HTR-8/SVneo (cell line): Measurements from ENCODE around the gene ZNF837.

Source experiments
- DNase-seq: peaks from one replicate; pipeline ENCODE4 v3.0.0; 2011; ENCODE audit warnings: low spot score, mixed read lengths; ENCODE audit not compliant: insufficient read length
- FAIRE-seq: peaks from 2 replicates; lab custom pipeline; 2011; peaks lifted over from hg19 to GRCh38; lab: Jason Lieb, UNC

Gene ZNF837

GRCh38 chr19:58326501-58326913 lies 54.3 kb downstream of the ZNF837 start:
- DNase-seq (no peak), FAIRE-seq (no peak)

DNA sequence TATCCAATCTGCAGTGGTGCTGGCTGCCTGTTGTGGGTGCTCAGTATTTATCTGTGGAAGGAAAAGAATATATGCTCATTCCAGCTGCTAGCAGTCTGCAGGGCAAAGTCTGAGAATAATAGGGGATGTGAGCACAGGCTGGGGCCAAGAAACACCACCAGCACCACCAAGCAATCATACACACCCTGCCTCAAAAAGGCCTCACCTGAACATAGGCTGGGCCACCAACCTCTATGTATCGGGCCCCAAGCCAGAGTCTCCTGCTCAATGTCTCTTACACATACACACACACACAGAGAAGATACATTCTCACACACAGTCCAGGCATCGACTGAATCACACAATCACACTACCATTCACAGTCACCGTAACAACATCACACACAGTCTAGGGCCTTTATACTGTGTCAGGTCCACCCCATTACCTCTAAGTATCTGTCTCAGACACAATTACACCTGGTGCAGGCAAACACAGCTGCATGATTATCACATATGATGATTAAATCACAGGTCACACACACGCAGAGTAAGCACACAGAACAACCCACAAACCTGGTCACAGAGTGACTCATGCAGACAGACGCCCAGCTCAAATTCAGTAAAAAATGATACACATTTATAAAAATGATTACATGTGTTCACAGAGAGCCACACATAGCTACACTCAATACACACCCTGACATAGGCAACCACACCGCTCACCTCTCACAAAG lies 55.4 kb downstream of the ZNF837 start:
- FAIRE-seq (no peak), DNase-seq (no peak)

GRCh38 chr19:58319241-58319640 lies 61.6 kb downstream of the ZNF837 start:
- no peak for DNase-seq
- FAIRE-seq: peak; percentile 38

DNA sequence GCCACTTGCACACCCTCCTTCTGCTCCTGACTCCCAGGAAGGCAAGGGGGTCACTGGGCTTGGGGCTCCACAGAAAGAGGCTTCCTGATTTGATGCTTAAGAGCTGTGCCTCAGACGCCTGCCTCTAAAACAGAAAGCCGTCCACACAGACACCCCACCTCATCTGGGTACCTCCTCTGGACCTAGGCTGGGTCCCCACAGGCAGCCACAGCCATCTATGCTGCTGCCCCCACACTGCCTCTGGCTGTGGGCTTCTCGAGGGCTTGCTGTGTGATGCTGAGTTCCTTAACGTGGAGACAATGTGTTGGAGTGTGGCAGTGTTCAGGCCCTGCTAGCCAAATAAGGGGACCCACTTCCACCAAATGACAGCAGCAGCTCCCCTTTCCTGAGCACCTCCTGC lies 62.5 kb downstream of the ZNF837 start:
- FAIRE-seq (no peak), DNase-seq (no peak)
